GM21723 (cell line): ENCODE measurements around the gene RBM43.
A peak's percentile ranks its signal among the peaks of the same experiment; 100 is the strongest.
"Not testable (repeated sequence)": the region's sequence is repeated elsewhere in the genome, so short reads cannot be mapped to it uniquely, and the experiment has no call there.

ENCODE experiments used
- ATAC-seq: cut with Tn5 transposase; IDR thresholded peaks from one replicate; pipeline ENCODE4 v1.9.1; 2021; ENCODE audit warnings: mild to moderate bottlenecking, moderate library complexity; ENCODE audit not compliant: unreplicated experiment

The RBM43 gene

DNA sequence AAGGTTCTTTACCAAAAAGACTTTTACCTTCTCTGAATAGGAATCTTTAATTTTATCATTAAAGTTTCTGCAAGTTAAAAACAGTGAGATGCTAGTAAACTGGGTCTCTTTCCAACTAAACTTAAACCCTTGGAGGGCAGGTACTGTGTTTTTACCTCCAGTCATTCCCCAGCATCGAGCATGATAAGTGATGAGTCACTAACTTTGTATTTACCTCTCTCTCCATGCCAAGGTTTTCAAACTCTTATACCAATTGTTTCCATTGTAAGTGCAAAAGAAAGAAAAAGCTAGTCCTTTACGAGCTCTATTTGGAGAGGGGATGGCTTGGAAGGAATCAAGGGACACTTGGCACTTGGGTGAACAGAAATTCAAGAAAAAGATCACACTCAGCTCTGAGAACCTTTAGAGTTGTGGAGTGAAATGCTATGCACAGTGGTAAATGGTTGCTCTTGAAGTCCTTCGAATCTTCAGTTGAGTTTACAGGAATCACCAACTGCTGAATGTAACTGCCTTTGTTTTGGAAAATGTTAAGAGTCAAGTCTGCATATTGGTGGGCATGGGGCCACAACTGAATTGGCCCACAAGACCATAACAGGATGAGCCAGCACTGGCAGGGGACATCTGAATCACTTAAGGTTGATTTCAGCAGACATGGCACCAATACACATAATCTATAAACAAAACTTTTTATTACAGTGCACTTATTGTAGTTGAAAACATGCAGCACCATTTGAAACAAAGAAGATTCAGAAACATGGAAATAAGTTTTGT is 8.3 kb upstream of the RBM43 start:
- no peak for ATAC-seq

GRCh38 chr2:151268085-151268484 is 6.4 kb upstream of the RBM43 start:
- no peak for ATAC-seq

- no peak for ATAC-seq
These were observed 5.9 kb upstream of the RBM43 start for GRCh38 chr2:151267537-151267936.

GRCh38 chr2:151265991-151266390 is 4.3 kb upstream of the RBM43 start:
- ATAC-seq = no peak

DNA sequence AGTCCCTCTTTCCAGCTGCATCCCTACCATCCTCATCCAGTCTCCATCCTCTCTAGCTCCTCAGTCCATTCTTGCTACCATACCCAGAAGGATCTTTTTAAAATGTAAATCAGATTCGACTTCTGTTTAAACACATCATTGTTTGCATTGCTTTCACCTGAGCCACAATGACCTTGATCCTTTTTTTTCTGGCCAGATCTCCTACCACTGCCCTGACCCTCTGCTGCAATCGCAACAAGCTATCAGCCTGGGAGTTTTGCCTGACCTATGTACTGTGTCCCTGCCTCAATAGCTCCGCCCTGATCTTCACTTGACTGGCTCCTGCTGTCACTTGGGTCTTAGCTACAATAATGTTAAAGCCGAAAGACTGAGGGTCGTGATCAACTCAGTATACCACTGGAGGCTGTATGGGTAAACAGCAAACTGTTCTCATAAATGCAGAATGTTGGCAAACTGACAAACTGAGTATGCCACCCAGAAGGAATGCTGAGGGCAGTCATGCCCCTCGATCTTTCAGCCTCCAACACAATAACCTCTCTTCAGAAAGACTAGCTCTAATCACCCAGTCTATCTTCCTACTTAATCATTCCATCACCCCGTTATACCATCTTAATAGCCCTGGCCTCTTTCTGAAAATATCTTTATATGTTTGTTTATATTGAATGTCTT is 2.6 kb upstream of the RBM43 start:
- no peak for ATAC-seq

GRCh38 chr2:151262629-151263028 is 966 bp upstream of the RBM43 start:
- no peak for ATAC-seq

DNA sequence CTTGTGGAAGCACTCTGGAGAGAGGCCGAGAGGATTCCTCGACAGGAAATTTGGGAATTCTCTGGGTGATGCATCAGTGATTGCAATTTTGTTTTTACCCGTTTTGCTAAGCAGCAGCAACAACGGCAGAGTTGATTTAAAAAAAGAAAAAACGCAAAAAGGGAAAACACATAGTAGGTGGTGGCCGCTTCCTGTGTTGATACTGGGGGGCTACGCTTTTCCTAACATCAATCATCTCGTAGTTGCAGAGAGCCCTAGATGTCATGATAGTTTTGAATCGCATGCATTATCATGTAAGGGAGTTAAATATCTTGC is 271 bp upstream of the RBM43 start:
- no peak for ATAC-seq

- peak; percentile 16 for ATAC-seq
These were observed 961 bp downstream of the RBM43 start for GRCh38 chr2:151260573-151261230.

- ATAC-seq = no peak
These were observed 3.5 kb downstream of the RBM43 start for GRCh38 chr2:151258121-151258520.

DNA sequence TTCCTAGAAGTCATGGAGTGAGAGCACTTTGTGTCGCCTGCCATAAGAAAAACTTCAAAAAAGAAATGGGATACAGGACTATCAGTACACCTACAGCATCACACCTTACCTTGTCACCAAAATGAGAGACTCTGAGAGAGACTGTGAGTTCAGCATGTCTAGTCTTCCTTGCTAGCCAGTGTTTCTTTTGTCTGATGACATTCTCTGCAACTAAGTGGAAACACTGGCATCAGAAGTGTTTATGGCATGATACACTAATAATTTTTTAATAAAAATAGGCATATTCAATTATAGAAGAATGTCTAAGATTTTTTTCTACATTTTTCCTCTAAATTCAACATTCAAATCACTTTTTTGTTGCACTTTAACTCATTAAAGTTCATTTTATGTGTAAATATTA is 9.0 kb downstream of the RBM43 start:
- ATAC-seq = no peak

DNA sequence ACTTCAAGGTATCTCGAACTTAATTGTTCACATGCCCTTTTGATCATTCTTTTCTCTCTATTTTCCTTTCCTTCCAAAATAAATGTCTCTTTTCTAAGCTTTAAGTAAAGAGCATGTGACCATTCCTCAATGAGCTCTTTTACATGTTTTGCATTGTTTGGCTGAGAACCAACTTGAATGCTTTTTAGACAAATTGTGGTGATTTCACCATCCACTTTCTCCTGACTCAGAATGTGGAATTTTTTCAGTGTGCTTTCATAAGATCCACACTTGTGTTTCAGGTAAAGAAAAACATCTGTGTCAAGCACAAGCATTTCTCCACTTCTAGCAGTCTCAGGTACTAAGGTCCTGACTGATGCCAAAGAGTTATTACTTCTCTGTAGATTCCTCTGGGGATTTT is 10.7 kb downstream of the RBM43 start:
- ATAC-seq = no peak

GRCh38 chr2:151247432-151247831 is 14.2 kb downstream of the RBM43 start:
- ATAC-seq = no peak

DNA sequence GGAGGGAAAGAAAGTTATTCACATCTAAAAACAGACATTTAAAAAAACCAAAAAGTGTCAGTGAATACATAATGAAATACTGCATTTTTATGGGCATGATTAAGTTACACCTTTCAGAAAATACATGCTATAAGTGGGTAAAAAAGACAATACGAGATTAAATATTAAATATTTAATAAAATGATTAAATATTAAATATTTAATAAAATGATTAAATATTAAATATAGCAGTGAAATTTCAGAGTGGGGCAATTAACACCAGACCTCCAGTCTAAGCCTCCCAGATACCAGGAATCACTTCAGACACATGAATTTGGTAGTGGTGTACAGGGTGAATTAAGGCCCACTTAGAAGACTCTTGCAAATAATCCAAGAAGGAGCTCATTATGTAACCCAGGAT is 15.5 kb downstream of the RBM43 start:
- ATAC-seq = no peak

DNA sequence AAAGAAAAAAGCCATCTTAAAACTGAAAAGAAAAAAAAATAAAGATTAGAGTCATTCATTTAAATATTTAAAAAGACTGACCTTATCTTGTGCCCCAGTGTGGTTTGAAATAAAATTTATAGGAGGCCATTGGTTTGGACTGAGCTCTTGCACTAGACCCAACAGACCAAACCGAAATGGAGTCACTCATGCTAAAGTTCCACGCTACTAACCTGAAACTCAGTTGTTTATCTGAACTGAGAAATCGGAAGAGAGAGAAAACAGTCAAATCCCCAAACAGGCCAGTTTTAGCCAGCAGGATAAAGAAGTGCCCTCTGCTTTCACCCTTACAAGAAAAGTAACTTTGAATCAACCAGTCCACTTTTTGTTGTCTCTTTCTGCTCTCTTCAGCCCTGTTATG is 18.2 kb downstream of the RBM43 start:
- no peak for ATAC-seq

- ATAC-seq = no peak
These were observed 20.4 kb downstream of the RBM43 start for GRCh38 chr2:151241224-151241623.

DNA sequence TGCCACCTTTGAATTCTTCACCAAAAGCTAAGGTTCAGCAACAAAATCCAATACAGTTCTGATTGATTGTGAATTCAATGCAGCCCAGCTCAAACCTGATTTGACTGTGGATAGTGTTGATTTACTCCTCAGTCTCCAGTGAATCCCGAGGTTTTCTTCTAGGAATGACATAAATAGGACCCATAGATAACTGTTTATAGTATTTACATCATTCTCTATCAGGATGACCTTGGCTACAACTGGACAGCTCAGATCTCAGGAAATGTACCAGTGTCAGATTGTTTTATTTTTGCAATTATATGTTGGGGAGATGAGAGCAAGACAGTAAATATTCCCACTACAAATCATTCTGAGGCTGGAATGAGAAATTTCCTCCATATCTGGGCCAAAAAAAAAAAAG is 21.2 kb downstream of the RBM43 start:
- no peak for ATAC-seq

GRCh38 chr2:151239624-151240023 is 22.0 kb downstream of the RBM43 start:
- no peak for ATAC-seq

GRCh38 chr2:151238527-151239487 is 22.9 kb downstream of the RBM43 start:
- peak; percentile 83 for ATAC-seq

- ATAC-seq = no peak
These were observed 24.1 kb downstream of the RBM43 start for GRCh38 chr2:151237422-151238025.

DNA sequence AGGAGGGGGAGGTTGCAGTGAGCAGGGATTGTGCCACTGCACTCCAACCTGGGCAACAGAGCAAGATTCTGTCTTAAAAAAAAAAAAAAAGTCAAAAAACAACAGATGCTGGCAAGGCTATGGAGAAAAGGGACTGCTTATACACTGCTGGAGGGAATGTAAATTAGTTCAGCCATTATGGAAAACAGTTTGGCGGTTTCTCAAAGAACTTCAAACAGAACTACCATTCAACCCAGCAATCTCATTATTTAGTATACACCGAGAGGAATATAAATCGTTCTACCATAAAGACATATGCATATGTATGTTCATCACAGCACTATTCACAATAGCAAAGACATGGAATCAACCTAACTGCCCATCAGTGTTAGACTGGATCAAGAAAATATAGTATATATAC is 27.9 kb downstream of the RBM43 start:
- ATAC-seq = not testable (repeated sequence)

DNA sequence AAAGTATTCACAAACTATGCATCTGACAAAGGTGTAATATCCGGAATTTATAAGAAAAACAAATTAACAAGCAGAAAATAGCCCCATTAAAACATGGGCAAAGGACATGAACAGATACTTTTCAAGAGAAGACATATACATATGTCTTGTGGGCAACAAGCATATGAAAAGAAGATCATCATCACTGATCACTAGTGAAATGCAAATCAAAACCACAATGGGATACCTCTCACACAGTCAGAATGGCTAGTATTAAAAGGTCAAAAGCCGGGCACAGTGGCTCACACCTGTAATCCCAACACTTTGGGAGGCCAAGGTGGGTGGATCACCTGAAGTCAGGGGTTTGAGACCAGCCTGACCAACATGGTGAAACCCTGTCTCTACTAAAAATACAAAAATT is 28.4 kb downstream of the RBM43 start:
- ATAC-seq = not testable (repeated sequence)
